B cell (primary cell): ENCODE results near the gene ANK2. TPM values are rescaled to one million over a fixed set of nuclear protein-coding genes. Genes with fewer than 3 reads are reported as not detected.

Source experiments
- ATAC-seq: fragments of 200-7000 bp; cut with Tn5 transposase; one replicate; pipeline ENCODE4 v1.10.0; 2021; ENCODE audit warnings: low read depth, mild to moderate bottlenecking, moderate number of reproducible peaks, moderate library complexity
- CTCF ChIA-PET: fragments of 350-600 bp; sonication (Branson Sonifier 250); formaldehyde crosslinking; loops from one replicate; lab custom pipeline; 2021; ENCODE audit warnings: antibody characterized with exemption, inconsistent platforms; lab: Charles Lee
- POLR2A ChIA-PET: fragments of 350-600 bp; sonication (Branson Sonifier 250); formaldehyde crosslinking; loops from one replicate; lab custom pipeline; 2021; ENCODE audit warnings: antibody characterized with exemption; lab: Charles Lee
- DNase-seq: peaks from one replicate; pipeline ENCODE4 v3.0.0; 2013
- H2AFZ ChIP-seq: 2 replicates; pipeline ENCODE4 v1.6.1; 2012; ENCODE audit warnings: mild to moderate bottlenecking, low read depth, low read length; ENCODE audit not compliant: insufficient read depth, poor library complexity, severe bottlenecking
- H3K27ac ChIP-seq, 2 donors: 1 replicate in 1 of 2; 2 replicates in 1 of 2; pipeline ENCODE4 v1.5.1; 2012 to 2013; ENCODE audit warnings: low read length in 2 of 2, mild to moderate bottlenecking in 2 of 2, moderate library complexity in 1 of 2
- H3K27me3 ChIP-seq, 4 experiments: fragments of 200-600 bp in 1 of 4; sonication (generic) in 1 of 4; replicated peaks in 1 of 4; 1 replicate in 2 of 4; 2 replicates in 2 of 4; pipeline versions ENCODE4 v1.6.1 to v1.7.0; 2013 to 2016; ENCODE audit warnings: low read length in 3 of 4, mild to moderate bottlenecking in 2 of 4, mixed read lengths in 1 of 4, moderate library complexity in 1 of 4; ENCODE audit not compliant: insufficient read depth in 4 of 4, control insufficient read depth in 3 of 4; ENCODE audit errors: control extremely low read depth in 1 of 4
- H3K36me3 ChIP-seq, 2 experiments: replicated peaks in 1 of 2; 1 replicate in 1 of 2; 2 replicates in 1 of 2; pipeline versions ENCODE4 v1.6.1 to v1.7.1; 2013; ENCODE audit warnings: low read length in 1 of 2; ENCODE audit not compliant: insufficient read depth in 2 of 2, control insufficient read depth in 1 of 2; ENCODE audit errors: control extremely low read depth in 1 of 2, extremely low read depth in 1 of 2
- H3K4me1 ChIP-seq, 2 donors: fragments of 200-600 bp in 1 of 2; sonication (generic) in 1 of 2; 1 replicate in 1 of 2; 2 replicates in 1 of 2; pipeline versions ENCODE4 v1.5.1 to v1.6.1; 2013 to 2017; ENCODE audit warnings: low read length in 2 of 2; ENCODE audit not compliant: control insufficient read depth in 2 of 2, insufficient read depth in 2 of 2
- H3K4me2 ChIP-seq: replicated peaks from 2 replicates; pipeline ENCODE3; 2012; ENCODE audit warnings: mild to moderate bottlenecking, low read depth, low read length; ENCODE audit not compliant: poor library complexity, severe bottlenecking
- H3K4me3 ChIP-seq, 5 experiments: fragments of 200-600 bp in 1 of 5; sonication (generic) in 1 of 5; 1 replicate in 3 of 5; 2 replicates in 2 of 5; pipeline versions ENCODE4 v1.5.1 to v1.7.0; 2011 to 2016; ENCODE audit warnings: low read length in 4 of 5, mild to moderate bottlenecking in 4 of 5, low read depth in 2 of 5, control low read depth in 1 of 5, moderate library complexity in 1 of 5; ENCODE audit not compliant: insufficient read depth in 1 of 5; ENCODE audit errors: control extremely low read depth in 1 of 5, extremely low read depth in 1 of 5
- H3K79me2 ChIP-seq: fragments of 200-600 bp; sonication (generic); one replicate; pipeline ENCODE4 v1.6.0; 2016; ENCODE audit warnings: low read length; ENCODE audit not compliant: control insufficient read depth, insufficient read depth
- H3K9ac ChIP-seq: fragments of 200-600 bp; sonication (generic); 2 replicates; pipeline ENCODE4 v1.6.1; 2017; ENCODE audit warnings: mild to moderate bottlenecking, low read length, moderate library complexity
- H3K9me3 ChIP-seq, 3 donors: one replicate each; pipeline versions ENCODE4 v1.6.1 to v1.7.1; 2013; ENCODE audit warnings: low read length in 2 of 3; ENCODE audit not compliant: control insufficient read depth in 2 of 3, insufficient read depth in 1 of 3; ENCODE audit errors: control extremely low read depth in 1 of 3
- H4K20me1 ChIP-seq: 2 replicates; pipeline ENCODE4 v1.6.0; 2012; ENCODE audit warnings: mild to moderate bottlenecking, low read length; ENCODE audit not compliant: insufficient read depth, control insufficient read depth, poor library complexity, severe bottlenecking
- H3K27ac Mint-ChIP-seq: one replicate; pipeline ENCODE4 v1.8.0; 2021; ENCODE audit warnings: mixed read lengths
- H3K27me3 Mint-ChIP-seq: one replicate; pipeline ENCODE4 v1.8.0; 2021; ENCODE audit warnings: mixed read lengths
- H3K4me1 Mint-ChIP-seq: one replicate; pipeline ENCODE4 v1.8.0; 2021; ENCODE audit warnings: mixed read lengths
- H3K4me3 Mint-ChIP-seq: one replicate; pipeline ENCODE4 v1.8.0; 2021; ENCODE audit warnings: mixed read lengths
- H3K9me3 Mint-ChIP-seq: one replicate; pipeline ENCODE4 v1.8.0; 2022; ENCODE audit warnings: mixed read lengths; ENCODE audit not compliant: insufficient read depth
- EZH2 ChIP-seq: IDR thresholded peaks from 2 replicates; pipeline ENCODE4 v1.6.1; 2012; ENCODE audit warnings: borderline replicate concordance, low read depth, mild to moderate bottlenecking, moderate library complexity, low read length; ENCODE audit not compliant: insufficient read depth, poor library complexity, severe bottlenecking
- WGBS: methylation state at CpG from one replicate; pipeline ENCODE4 v1.1.5; 2013; ENCODE audit warnings: missing lambda C conversion rate; ENCODE audit not compliant: insufficient coverage; 5-methylcytosine and 5-hydroxymethylcytosine counted together
- intact Hi-C: fragments of 100-400 bp; cut with micrococcal nuclease; formaldehyde crosslinking; loops from one replicate; pipeline ENCODE4 v1.10.0; 2022
- polyA plus RNA-seq: library from polyadenylated mRNA; depleted of rRNA; stranded (reverse); fragments of >200 nt; gene quantifications from 2 replicates; pipeline ENCODE4 v1.2.3, GENCODE V29; 2012
- total RNA-seq, 2 donors: library from RNA; stranded (reverse); fragments of 120-200 nt in 1 of 2; gene quantifications; 1 replicate in 1 of 2; 2 replicates in 1 of 2; pipeline versions ENCODE4 v1.2.3 to v1.2.4, GENCODE V29; 2013 to 2022
- TF ChIP-seq, protein P1 (sequence below): fragments of 200-600 bp; IDR thresholded peaks from one replicate; pipeline ENCODE4 v1.8.0; 2022; ENCODE audit warnings: antibody characterized with exemption, mild to moderate bottlenecking

ANK2 gene
- total and polyA plus RNA-seq, 2 donors (not counting 1 experiment from before 2014, with no cell fraction given): 0.16 to 3.6 TPM

- no peaks in the 10 kb centered on the region for H3K36me3 ChIP-seq
- no peak overlapping the region for H3K27ac ChIP-seq
- TF ChIP-seq, protein P1, sequence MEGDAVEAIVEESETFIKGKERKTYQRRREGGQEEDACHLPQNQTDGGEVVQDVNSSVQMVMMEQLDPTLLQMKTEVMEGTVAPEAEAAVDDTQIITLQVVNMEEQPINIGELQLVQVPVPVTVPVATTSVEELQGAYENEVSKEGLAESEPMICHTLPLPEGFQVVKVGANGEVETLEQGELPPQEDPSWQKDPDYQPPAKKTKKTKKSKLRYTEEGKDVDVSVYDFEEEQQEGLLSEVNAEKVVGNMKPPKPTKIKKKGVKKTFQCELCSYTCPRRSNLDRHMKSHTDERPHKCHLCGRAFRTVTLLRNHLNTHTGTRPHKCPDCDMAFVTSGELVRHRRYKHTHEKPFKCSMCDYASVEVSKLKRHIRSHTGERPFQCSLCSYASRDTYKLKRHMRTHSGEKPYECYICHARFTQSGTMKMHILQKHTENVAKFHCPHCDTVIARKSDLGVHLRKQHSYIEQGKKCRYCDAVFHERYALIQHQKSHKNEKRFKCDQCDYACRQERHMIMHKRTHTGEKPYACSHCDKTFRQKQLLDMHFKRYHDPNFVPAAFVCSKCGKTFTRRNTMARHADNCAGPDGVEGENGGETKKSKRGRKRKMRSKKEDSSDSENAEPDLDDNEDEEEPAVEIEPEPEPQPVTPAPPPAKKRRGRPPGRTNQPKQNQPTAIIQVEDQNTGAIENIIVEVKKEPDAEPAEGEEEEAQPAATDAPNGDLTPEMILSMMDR: no peak
- H3K27me3 ChIP-seq: peaks cover 0 to 2% (median 0%) of the 10 kb centered on the region in 4 experiments
- H3K79me2 ChIP-seq: no peaks in the 10 kb centered on the region
- no peaks in the 10 kb centered on the region for H3K9me3 ChIP-seq
- intact Hi-C loops: no loop called here
- H3K9me3 Mint-ChIP-seq: no peaks in the 10 kb centered on the region
- ATAC-seq (no peak), DNase-seq (no peak)
- no peaks in the 10 kb centered on the region for H3K27me3 Mint-ChIP-seq
- H3K27ac Mint-ChIP-seq: no peak overlapping the region
- WGBS: 29% methylated on average over 1 of the region's 5 CpGs
- ChIA-PET CTCF (interaction anchor here (1.3 kb wide), 1 partner anchor 10 kb away, joined by 4 read pairs; no protein-coding TSS in a partner anchor), POLR2A (no interaction called here)
- no peak overlapping the region for H3K4me3 ChIP-seq
- H3K4me2 ChIP-seq: no peak overlapping the region
- no peak overlapping the region for H3K9ac ChIP-seq
- H4K20me1 ChIP-seq: no peaks in the 10 kb centered on the region
- no peaks in the 10 kb centered on the region for H3K4me1 Mint-ChIP-seq
- H3K4me1 ChIP-seq: no peaks in the 10 kb centered on the region
- no peak overlapping the region for H2AFZ ChIP-seq
- no peak overlapping the region for H3K4me3 Mint-ChIP-seq
Measured at GRCh38 chr4:113384600-113384999, 335.1 kb downstream of the ANK2 start.

DNA sequence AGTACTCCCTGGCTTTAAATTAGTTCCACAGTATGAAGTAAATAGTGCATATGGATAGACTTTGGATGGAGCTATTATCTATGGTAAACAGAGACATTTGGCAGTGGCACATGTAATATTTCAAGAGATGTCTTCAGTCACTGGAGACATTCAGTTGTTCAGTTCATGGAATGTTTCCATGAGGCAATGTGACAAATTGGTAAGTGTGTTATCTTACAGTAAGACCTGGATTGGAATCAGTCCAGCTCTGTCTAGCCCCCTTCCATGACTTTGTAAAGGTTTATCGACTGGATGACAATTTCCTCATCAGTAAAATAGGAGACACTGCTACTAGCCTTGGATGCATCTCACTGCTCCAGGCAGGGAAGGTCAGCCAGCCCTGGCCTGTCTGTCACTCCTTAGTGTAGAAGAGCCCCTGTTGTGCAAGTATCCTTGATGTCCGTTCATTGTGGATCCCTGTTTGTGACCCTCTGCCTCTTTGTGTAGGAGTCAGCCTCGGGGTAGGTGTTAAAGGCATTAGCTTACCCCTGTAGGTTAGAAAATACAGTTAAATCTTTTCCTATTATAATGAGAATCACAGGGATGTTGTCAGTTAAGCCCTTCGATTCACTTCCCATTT is 335.9 kb downstream of the ANK2 start:
- WGBS: 94% methylated on average over 2 of the region's 4 CpGs
- no peak for TF ChIP-seq EZH2
- TF ChIP-seq, protein P1: no peak
- CTCF ChIA-PET: no interaction called here

More for the DNA sequence above, 335.9 kb downstream of the ANK2 start:
- Mint-ChIP-seq H3K4me1 (no peaks in the 10 kb centered on the region), H3K9me3 (no peaks in the 10 kb centered on the region), H3K27me3 (no peaks in the 10 kb centered on the region), H3K4me3 (no peak overlapping the region), H3K27ac (no peak overlapping the region)
- no peak overlapping the region for H3K4me2 ChIP-seq
- no peak for DNase-seq
- H3K4me1 ChIP-seq: no peaks in the 10 kb centered on the region
- intact Hi-C loops: no loop called here
- H4K20me1 ChIP-seq: no peaks in the 10 kb centered on the region
- H3K27me3 ChIP-seq: peaks cover 0 to 2% (median 0%) of the 10 kb centered on the region in 4 experiments
- no peak overlapping the region for H3K4me3 ChIP-seq
- no peaks in the 10 kb centered on the region for H3K36me3 ChIP-seq
- H3K9ac ChIP-seq: no peak overlapping the region
- H3K79me2 ChIP-seq: no peaks in the 10 kb centered on the region
- H2AFZ ChIP-seq: no peak overlapping the region
- POLR2A ChIA-PET: no interaction called here
- no peak overlapping the region for H3K27ac ChIP-seq
- H3K9me3 ChIP-seq: no peaks in the 10 kb centered on the region
- ATAC-seq: no peak
